Measurements from ENCODE around the gene CASP7. TPM values are rescaled to one million over a fixed set of nuclear protein-coding genes. Genes with fewer than 3 reads are reported as not detected.
"Not testable (repeated sequence)": the region's sequence is repeated elsewhere in the genome, so short reads cannot be mapped to it uniquely, and the experiment has no call there.

The CASP7 gene
- total RNA-seq, 4 donors from 2014 or later: 5.3 to 23.9 (median 8.9) TPM

GRCh38 chr10:113647812-113648211 is 31.9 kb upstream of the CASP7 start:
- in situ Hi-C loops (cut with MboI; ENCODE audit: low sequenced_read_pairs in 4 of 4) (no loop called here), intact Hi-C loops (cut with DNase I; ENCODE audit: low total_unique reads) (no loop called here)
- H3K4me1 ChIP-seq: peaks cover 65 to 75% of the 10 kb centered on the region in 2 donors
- H3K27me3 ChIP-seq: no peaks in the 10 kb centered on the region
- DNase-seq (no peak), ATAC-seq (no peak)
- no peak overlapping the region for H3K4me3 ChIP-seq
- H3K27ac ChIP-seq: peak overlapping the region; percentile 81 to 96 (median 96)
- H3K36me3 ChIP-seq: peaks cover 0 to 61% of the 10 kb centered on the region in 2 donors
- TF ChIP-seq POLR2A (IDR thresholded peaks at IDR 0.05) (no peak), CTCF (IDR thresholded peaks at IDR 0.05 in 4 of 5, conservative IDR thresholded peaks at IDR 0.05 in 1 of 5) (no peak)
- no peaks in the 10 kb centered on the region for H3K9me3 ChIP-seq

GRCh38 chr10:113648478-113648877 is 31.2 kb upstream of the CASP7 start:
- Histone ChIP-seq H3K4me1 (peaks cover 65 to 74% of the 10 kb centered on the region in 2 donors), H3K9me3 (no peaks in the 10 kb centered on the region), H3K27ac (peak overlapping the region; percentile 81 to 96 (median 96)), H3K36me3 (peaks cover 0 to 64% of the 10 kb centered on the region in 2 donors), H3K4me3 (no peak overlapping the region), H3K27me3 (no peaks in the 10 kb centered on the region)
- TF ChIP-seq POLR2A (IDR thresholded peaks at IDR 0.05) (no peak), CTCF (IDR thresholded peaks at IDR 0.05 in 4 of 5, conservative IDR thresholded peaks at IDR 0.05 in 1 of 5) (no peak)
- DNase-seq (peak; percentile 61 to 81), ATAC-seq (peak; percentile 82 to 86)
- in situ Hi-C loops (cut with MboI; ENCODE audit: low sequenced_read_pairs in 4 of 4): no loop called here
- intact Hi-C loops (cut with DNase I; ENCODE audit: low total_unique reads): no loop called here

GRCh38 chr10:113650172-113650571 is 29.5 kb upstream of the CASP7 start:
- intact Hi-C loops (cut with DNase I; ENCODE audit: low total_unique reads) (no loop called here), in situ Hi-C loops (cut with MboI; ENCODE audit: low sequenced_read_pairs in 4 of 4) (no loop called here)
- peaks cover 59 to 75% of the 10 kb centered on the region in 2 donors for H3K4me1 ChIP-seq
- H3K36me3 ChIP-seq: peaks cover 0 to 54% of the 10 kb centered on the region in 2 donors
- H3K27me3 ChIP-seq: no peaks in the 10 kb centered on the region
- H3K9me3 ChIP-seq: no peaks in the 10 kb centered on the region
- no peak overlapping the region for H3K4me3 ChIP-seq
- H3K27ac ChIP-seq: peak overlapping the region; percentile 81 to 96 (median 96)
- DNase-seq (no peak), ATAC-seq (no peak)
- TF ChIP-seq POLR2A (IDR thresholded peaks at IDR 0.05): no peak
- no peak for TF ChIP-seq CTCF (IDR thresholded peaks at IDR 0.05 in 4 of 5, conservative IDR thresholded peaks at IDR 0.05 in 1 of 5)

GRCh38 chr10:113651021-113651420 is 28.7 kb upstream of the CASP7 start:
- Histone ChIP-seq H3K4me3 (no peak overlapping the region), H3K27me3 (no peaks in the 10 kb centered on the region), H3K36me3 (peaks cover 0 to 55% of the 10 kb centered on the region in 2 donors), H3K4me1 (peaks cover 65 to 76% of the 10 kb centered on the region in 2 donors), H3K9me3 (no peaks in the 10 kb centered on the region), H3K27ac (peak overlapping the region; percentile 81 to 96 (median 96))
- no peak for ATAC-seq
- in situ Hi-C loops (cut with MboI; ENCODE audit: low sequenced_read_pairs in 4 of 4): no loop called here
- DNase-seq: no peak
- TF ChIP-seq CTCF (IDR thresholded peaks at IDR 0.05 in 4 of 5, conservative IDR thresholded peaks at IDR 0.05 in 1 of 5) (no peak), POLR2A (IDR thresholded peaks at IDR 0.05) (no peak)
- intact Hi-C loops (cut with DNase I; ENCODE audit: low total_unique reads): no loop called here

- no peaks in the 10 kb centered on the region for H3K27me3 ChIP-seq
- no peaks in the 10 kb centered on the region for H3K9me3 ChIP-seq
- H3K36me3 ChIP-seq: peaks cover 0 to 64% of the 10 kb centered on the region in 2 donors
- no peak for DNase-seq
- TF ChIP-seq CTCF (IDR thresholded peaks at IDR 0.05 in 4 of 5, conservative IDR thresholded peaks at IDR 0.05 in 1 of 5) (no peak), POLR2A (IDR thresholded peaks at IDR 0.05) (no peak)
- no peak for ATAC-seq
- peak overlapping the region; percentile 81 to 96 (median 96) for H3K27ac ChIP-seq
- H3K4me1 ChIP-seq: peaks cover 64 to 80% of the 10 kb centered on the region in 2 donors
- intact Hi-C loops (cut with DNase I; ENCODE audit: low total_unique reads): no loop called here
- H3K4me3 ChIP-seq: no peak overlapping the region
- in situ Hi-C loops (cut with MboI; ENCODE audit: low sequenced_read_pairs in 4 of 4): no loop called here
Observed at GRCh38 chr10:113651898-113652297, 27.8 kb upstream of the CASP7 start.

GRCh38 chr10:113652456-113652855 is 27.3 kb upstream of the CASP7 start:
- in situ Hi-C loops (cut with MboI; ENCODE audit: low sequenced_read_pairs in 4 of 4); H3K27me3 ChIP-seq; intact Hi-C loops (cut with DNase I; ENCODE audit: low total_unique reads); ATAC-seq; H3K9me3 ChIP-seq; H3K4me3 ChIP-seq; DNase-seq: not testable (repeated sequence)
- peaks cover 68 to 85% of the 10 kb centered on the region in 2 donors for H3K4me1 ChIP-seq
- H3K36me3 ChIP-seq: peaks cover 0 to 68% of the 10 kb centered on the region in 2 donors
- peak overlapping the region; percentile 81 to 96 (median 96) for H3K27ac ChIP-seq

All from gastrocnemius medialis (tissue), 4 donors.